Trophoblast cell (in vitro differentiated cells and primary cell): ENCODE results near the gene MOAP1.

ENCODE experiments used
- DNase-seq, 2 donors: peaks; one replicate each; pipeline ENCODE4 v3.0.0-alpha.2; 2016
- H2AFZ ChIP-seq: 2 replicates; pipeline ENCODE4 v1.6.1; 2013; ENCODE audit warnings: low read length, moderate library complexity, mild to moderate bottlenecking; ENCODE audit not compliant: insufficient read depth, poor library complexity
- H2AK5ac ChIP-seq: 2 replicates; pipeline ENCODE4 v1.6.1; 2013; ENCODE audit warnings: mild to moderate bottlenecking, low read length
- H2BK120ac ChIP-seq: 2 replicates; pipeline ENCODE4 v1.6.1; 2013; ENCODE audit warnings: low read length, mild to moderate bottlenecking, moderate library complexity; ENCODE audit not compliant: insufficient read depth, poor library complexity
- H2BK12ac ChIP-seq: 2 replicates; pipeline ENCODE4 v1.6.1; 2013; ENCODE audit warnings: mild to moderate bottlenecking, low read length, moderate library complexity
- H2BK5ac ChIP-seq: 2 replicates; pipeline ENCODE4 v1.6.1; 2013; ENCODE audit warnings: low read length, low read depth, moderate library complexity, mild to moderate bottlenecking; ENCODE audit not compliant: poor library complexity
- H3K14ac ChIP-seq: 2 replicates; pipeline ENCODE4 v1.6.1; 2013; ENCODE audit warnings: mild to moderate bottlenecking, low read length
- H3K18ac ChIP-seq: 2 replicates; pipeline ENCODE4 v1.6.1; 2013; ENCODE audit warnings: mild to moderate bottlenecking, low read length
- H3K23ac ChIP-seq: 2 replicates; pipeline ENCODE4 v1.6.1; 2013; ENCODE audit warnings: low read length
- H3K27ac ChIP-seq: 2 replicates; pipeline ENCODE4 v1.5.1; 2013; ENCODE audit warnings: low read depth, mild to moderate bottlenecking, inconsistent platforms, low read length, moderate library complexity
- H3K27me3 ChIP-seq: 2 replicates; pipeline ENCODE4 v1.6.1; 2013; ENCODE audit warnings: inconsistent platforms, mild to moderate bottlenecking, low read length, moderate library complexity; ENCODE audit not compliant: insufficient read depth
- H3K36me3 ChIP-seq, 2 experiments: 1 replicate in 1 of 2; 2 replicates in 1 of 2; pipeline ENCODE4 v1.6.1; 2013; ENCODE audit warnings: low read length in 2 of 2, mild to moderate bottlenecking in 2 of 2, moderate library complexity in 1 of 2; ENCODE audit not compliant: insufficient read depth in 2 of 2, control insufficient read depth in 1 of 2
- H3K4ac ChIP-seq: 2 replicates; pipeline ENCODE4 v1.6.1; 2013; ENCODE audit warnings: low read depth, mild to moderate bottlenecking, low read length, moderate library complexity
- H3K4me1 ChIP-seq, 2 experiments: 1 replicate in 1 of 2; 2 replicates in 1 of 2; pipeline ENCODE4 v1.6.1; 2013; ENCODE audit warnings: low read length in 2 of 2, mild to moderate bottlenecking in 2 of 2, moderate library complexity in 1 of 2; ENCODE audit not compliant: insufficient read depth in 2 of 2, control insufficient read depth in 1 of 2
- H3K4me2 ChIP-seq: 2 replicates; pipeline ENCODE4 v1.6.1; 2013; ENCODE audit warnings: inconsistent platforms, mild to moderate bottlenecking, low read length, moderate library complexity
- H3K4me3 ChIP-seq: 2 replicates; pipeline ENCODE4 v1.5.1; 2013; ENCODE audit warnings: mild to moderate bottlenecking, low read depth, low read length, inconsistent platforms
- H3K79me1 ChIP-seq: one replicate; pipeline ENCODE4 v1.6.1; 2013; ENCODE audit warnings: low read length
- H3K79me2 ChIP-seq: 2 replicates; pipeline ENCODE4 v1.6.1; 2013; ENCODE audit warnings: low read length, mild to moderate bottlenecking; ENCODE audit not compliant: control insufficient read depth, insufficient read depth, poor library complexity
- H3K9ac ChIP-seq: 2 replicates; pipeline ENCODE4 v1.6.1; 2013; ENCODE audit warnings: mild to moderate bottlenecking, low read length
- H3K9me3 ChIP-seq: 2 replicates; pipeline ENCODE4 v1.6.1; 2013; ENCODE audit warnings: low read depth, mild to moderate bottlenecking, control low read depth, inconsistent platforms, low read length; ENCODE audit not compliant: insufficient read depth
- H4K12ac ChIP-seq: 2 replicates; pipeline ENCODE4 v1.6.1; 2013; ENCODE audit warnings: low read depth, mild to moderate bottlenecking, low read length, moderate library complexity
- H4K8ac ChIP-seq: 2 replicates; pipeline ENCODE4 v1.6.1; 2013; ENCODE audit warnings: low read depth, mild to moderate bottlenecking, low read length, moderate library complexity
- H4K91ac ChIP-seq: one replicate; pipeline ENCODE4 v1.6.1; 2013; ENCODE audit warnings: low read depth, mild to moderate bottlenecking, low read length, moderate library complexity
- WGBS: extraction: QIAGEN DNeasy Blood & Tissue Kit; methylation state at CpG from one replicate; pipeline ENCODE4 v1.1.7; 2013; ENCODE audit warnings: missing lambda C conversion rate; ENCODE audit not compliant: insufficient read length, insufficient coverage; ENCODE audit errors: extremely low coverage; 5-methylcytosine and 5-hydroxymethylcytosine counted together

Gene MOAP1

DNA sequence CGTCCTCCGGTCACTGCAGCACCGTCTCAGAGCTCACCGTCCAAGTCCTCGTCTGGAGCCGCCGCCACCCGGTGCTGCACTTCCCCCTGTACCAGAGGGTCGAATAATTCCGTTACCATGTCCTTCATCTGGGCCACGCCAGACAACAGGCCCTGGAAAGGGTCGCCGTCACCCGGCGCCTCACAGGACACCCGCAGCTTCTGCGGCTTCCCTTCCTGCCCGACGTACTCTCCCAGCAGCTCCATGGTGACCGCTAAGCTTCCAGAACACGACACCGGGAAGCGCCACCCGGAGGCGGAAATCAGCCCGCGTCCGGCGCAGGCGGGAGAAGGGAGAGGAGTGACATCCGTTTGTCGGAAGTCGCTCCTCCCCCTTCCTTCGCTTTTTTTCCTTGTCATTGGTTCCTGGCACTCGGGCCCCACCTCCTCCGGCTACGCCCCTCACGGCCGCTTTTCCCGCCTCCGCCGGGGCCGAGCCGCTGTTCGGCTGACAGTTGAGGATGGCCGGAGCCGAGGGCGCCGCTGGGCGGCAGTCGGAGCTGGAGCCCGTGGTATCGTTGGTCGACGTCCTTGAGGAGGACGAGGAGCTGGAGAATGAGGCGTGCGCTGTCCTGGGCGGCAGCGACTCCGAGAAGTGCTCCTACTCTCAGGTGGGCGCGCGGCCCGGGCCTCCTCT is 22.2 kb upstream of the MOAP1 start, which contains the start of the genes GON7 and UBR7:
GON7 (minus strand) TSS at position 273 of the 675 bp plus-strand sequence; CDS start at position 245, 28 bp downstream.
UBR7 (plus strand) TSS at position 464 of the 675 bp plus-strand sequence; CDS start at position 500, 36 bp downstream.
- Histone ChIP-seq H4K12ac (peak within 1 kb of the TSS; percentile 74), H2AFZ (peak within 1 kb of the TSS; percentile 88), H3K4me2 (peak within 1 kb of the TSS; percentile 85), H2AK5ac (no peak within 1 kb of the TSS), H3K27me3 (no peaks in the 10 kb centered on the region), H2BK120ac (peak within 1 kb of the TSS; percentile 61), H3K27ac (peak within 1 kb of the TSS; percentile 82), H3K79me2 (peaks cover 5% of the 10 kb centered on the region), H2BK12ac (no peak within 1 kb of the TSS), H3K23ac (peak within 1 kb of the TSS; percentile 10), H4K8ac (peak within 1 kb of the TSS; percentile 93), H3K4me1 (peaks cover 0 to 5% of the 10 kb centered on the region in 2 experiments), H3K4me3 (peak within 1 kb of the TSS; percentile 93), H3K14ac (peak within 1 kb of the TSS; percentile 63), H3K18ac (peak within 1 kb of the TSS; percentile 58), H3K9me3 (no peaks in the 10 kb centered on the region), H3K4ac (peak within 1 kb of the TSS; percentile 57), H4K91ac (peak within 1 kb of the TSS; percentile 39), H3K36me3 (peaks cover 2 to 5% of the 10 kb centered on the region in 2 experiments), H3K9ac (peak within 1 kb of the TSS; percentile 87), H2BK5ac (peak within 1 kb of the TSS; percentile 15), H3K79me1 (peaks cover 6% of the 10 kb centered on the region)
- no CpG with 5 or more reads among the region's 65 CpGs for WGBS
- peak; percentile 98 to 99 for DNase-seq

GRCh38 chr14:93201155-93201704 is 16.5 kb upstream of the MOAP1 start:
- H3K4ac ChIP-seq: no peak overlapping the region
- H3K18ac ChIP-seq: no peak overlapping the region
- no peak overlapping the region for H4K12ac ChIP-seq
- H3K27me3 ChIP-seq: no peaks in the 10 kb centered on the region
- H3K14ac ChIP-seq: no peak overlapping the region
- H3K79me1 ChIP-seq: no peaks in the 10 kb centered on the region
- no peak overlapping the region for H2AK5ac ChIP-seq
- no peak overlapping the region for H4K8ac ChIP-seq
- no peak overlapping the region for H3K4me3 ChIP-seq
- H3K4me1 ChIP-seq: peaks cover 0 to 2% of the 10 kb centered on the region in 2 experiments
- no peak overlapping the region for H2BK5ac ChIP-seq
- no peak for DNase-seq
- H2AFZ ChIP-seq: no peak overlapping the region
- H3K9me3 ChIP-seq: no peaks in the 10 kb centered on the region
- no peaks in the 10 kb centered on the region for H3K79me2 ChIP-seq
- H3K9ac ChIP-seq: no peak overlapping the region
- no peak overlapping the region for H3K23ac ChIP-seq
- no peak overlapping the region for H2BK12ac ChIP-seq
- H3K36me3 ChIP-seq: peaks cover 0 to 4% of the 10 kb centered on the region in 2 experiments
- no peak overlapping the region for H3K27ac ChIP-seq
- no peak overlapping the region for H2BK120ac ChIP-seq
- no CpG with 5 or more reads among the region's 7 CpGs for WGBS
- H4K91ac ChIP-seq: no peak overlapping the region
- no peak overlapping the region for H3K4me2 ChIP-seq

DNA sequence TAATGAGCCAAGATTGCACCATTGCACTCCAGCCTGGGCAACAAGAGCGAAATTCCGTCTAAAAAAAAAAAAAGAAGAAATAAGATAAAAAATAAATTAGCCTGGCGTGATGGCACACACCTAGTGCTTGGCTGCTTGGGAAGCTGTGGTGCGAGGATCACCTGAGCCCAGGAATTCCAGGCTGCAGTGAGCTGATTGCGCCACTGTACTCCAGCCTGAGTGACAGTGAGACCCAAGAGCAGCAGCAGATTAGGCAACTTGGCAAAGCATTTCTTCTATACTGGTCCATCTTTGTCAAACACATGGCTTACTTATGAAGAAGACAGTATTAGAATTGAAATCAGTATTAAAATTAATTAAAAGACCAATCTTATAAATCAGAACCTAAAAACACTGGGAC is 15.9 kb upstream of the MOAP1 start:
- Histone ChIP-seq H3K9ac (no peak overlapping the region), H3K4me2 (no peak overlapping the region), H3K79me1 (no peaks in the 10 kb centered on the region), H3K4me1 (no peaks in the 10 kb centered on the region), H3K79me2 (no peaks in the 10 kb centered on the region), H3K9me3 (no peaks in the 10 kb centered on the region), H4K8ac (no peak overlapping the region), H3K4me3 (no peak overlapping the region), H4K91ac (no peak overlapping the region), H3K36me3 (peaks cover 0 to 4% of the 10 kb centered on the region in 2 experiments), H2AFZ (no peak overlapping the region), H2BK120ac (no peak overlapping the region), H4K12ac (no peak overlapping the region), H3K23ac (no peak overlapping the region), H3K27me3 (no peaks in the 10 kb centered on the region), H2BK12ac (no peak overlapping the region), H3K4ac (no peak overlapping the region), H3K18ac (no peak overlapping the region), H2AK5ac (no peak overlapping the region), H2BK5ac (no peak overlapping the region), H3K27ac (no peak overlapping the region), H3K14ac (no peak overlapping the region)
- no CpG with 5 or more reads among the region's 5 CpGs for WGBS
- no peak for DNase-seq

GRCh38 chr14:93199031-93199430 is 14.3 kb upstream of the MOAP1 start:
- Histone ChIP-seq H4K12ac (no peak overlapping the region), H3K36me3 (peaks cover 0 to 4% of the 10 kb centered on the region in 2 experiments), H3K27ac (no peak overlapping the region), H3K4ac (no peak overlapping the region), H3K23ac (no peak overlapping the region), H2AFZ (no peak overlapping the region), H3K79me1 (no peaks in the 10 kb centered on the region), H3K4me3 (no peak overlapping the region), H3K79me2 (no peaks in the 10 kb centered on the region), H3K9ac (no peak overlapping the region), H2AK5ac (no peak overlapping the region), H3K14ac (no peak overlapping the region), H3K4me2 (no peak overlapping the region), H3K27me3 (no peaks in the 10 kb centered on the region), H3K4me1 (no peaks in the 10 kb centered on the region), H3K18ac (no peak overlapping the region), H2BK120ac (no peak overlapping the region), H2BK5ac (no peak overlapping the region), H2BK12ac (no peak overlapping the region), H3K9me3 (no peaks in the 10 kb centered on the region), H4K91ac (no peak overlapping the region), H4K8ac (no peak overlapping the region)
- WGBS: no CpG with 5 or more reads among the region's 4 CpGs
- DNase-seq: no peak
